IMR-90 (cell line): ENCODE data around the gene CFAP52. TPM values are rescaled to one million over a fixed set of nuclear protein-coding genes. Genes with fewer than 3 reads are reported as not detected.

ENCODE experiments used
- ATAC-seq: fragments of 200-7000 bp; cut with Tn5 transposase; 2 replicates; pipeline ENCODE4 v1.9.1; 2020; ENCODE audit warnings: low read depth, mild to moderate bottlenecking, moderate library complexity
- BruUV-seq: library from RNA; stranded (reverse); fragments of 400-500 nt; replicated peaks from 2 replicates; lab custom pipeline; 2021; lab: Mats Ljungman, UMichigan
- CTCF ChIA-PET: fragments of 300-600 bp; formaldehyde crosslinking; extraction: SDS; loops from one replicate; lab custom pipeline; 2021; ENCODE audit warnings: antibody characterized with exemption; lab: Yijun Ruan, JAX
- POLR2A ChIA-PET: fragments of 300-600 bp; sonication (Branson Sonifier 250); formaldehyde crosslinking; loops from one replicate; lab custom pipeline; 2022; ENCODE audit warnings: antibody characterized with exemption; ENCODE audit not compliant: unreplicated experiment; lab: Charles Lee
- DNase-seq: peaks from one replicate; pipeline ENCODE4 v3.0.0; 2013
- H2AFZ ChIP-seq: replicated peaks from 2 replicates; pipeline ENCODE3; 2013; ENCODE audit warnings: low read length, mild to moderate bottlenecking; ENCODE audit not compliant: poor library complexity
- H2AK5ac ChIP-seq: 2 replicates; pipeline ENCODE4 v1.6.1; 2013; ENCODE audit warnings: low read depth, low read length, inconsistent platforms
- H2AK9ac ChIP-seq: replicated peaks from 2 replicates; pipeline ENCODE3; 2013; ENCODE audit warnings: mild to moderate bottlenecking, low read depth, low read length, moderate library complexity; ENCODE audit not compliant: poor library complexity
- H2BK120ac ChIP-seq: 2 replicates; pipeline ENCODE4 v1.6.1; 2013; ENCODE audit warnings: low read depth, low read length, inconsistent platforms
- H2BK15ac ChIP-seq: 3 replicates; pipeline ENCODE4 v1.6.1; 2013; ENCODE audit warnings: low read depth, low read length, inconsistent platforms
- H2BK20ac ChIP-seq: 2 replicates; pipeline ENCODE4 v1.6.1; 2013; ENCODE audit warnings: low read depth, mild to moderate bottlenecking, inconsistent platforms, low read length, moderate library complexity
- H2BK5ac ChIP-seq: 2 replicates; pipeline ENCODE4 v1.6.1; 2013; ENCODE audit warnings: mild to moderate bottlenecking, low read depth, low read length, inconsistent platforms; ENCODE audit not compliant: poor library complexity, severe bottlenecking
- H3K14ac ChIP-seq: replicated peaks from 2 replicates; pipeline ENCODE4 v1.6.1; 2013; ENCODE audit warnings: low read depth, low read length, inconsistent platforms
- H3K18ac ChIP-seq: 2 replicates; pipeline ENCODE4 v1.6.1; 2013; ENCODE audit warnings: low read depth, low read length, control low read depth
- H3K23ac ChIP-seq: 2 replicates; pipeline ENCODE4 v1.6.1; 2013; ENCODE audit warnings: low read depth, low read length, inconsistent platforms
- H3K27ac ChIP-seq: 2 replicates; pipeline ENCODE4 v1.5.1; 2013; ENCODE audit warnings: mild to moderate bottlenecking, control low read depth, low read length; ENCODE audit not compliant: insufficient read depth
- H3K27me3 ChIP-seq: 2 replicates; pipeline ENCODE4 v1.6.1; 2013; ENCODE audit warnings: low read length; ENCODE audit not compliant: control insufficient read depth, insufficient read depth
- H3K36me3 ChIP-seq: 2 replicates; pipeline ENCODE4 v1.6.1; 2013; ENCODE audit warnings: low read length, mixed read lengths; ENCODE audit not compliant: control insufficient read depth, insufficient read depth
- H3K4ac ChIP-seq: 2 replicates; pipeline ENCODE4 v1.6.1; 2013; ENCODE audit warnings: low read depth, low read length, inconsistent platforms
- H3K4me1 ChIP-seq: 2 replicates; pipeline ENCODE4 v1.6.1; 2013; ENCODE audit warnings: low read length, mixed read lengths; ENCODE audit not compliant: control insufficient read depth, insufficient read depth
- H3K4me2 ChIP-seq: 2 replicates; pipeline ENCODE4 v1.6.1; 2013; ENCODE audit warnings: low read depth, mild to moderate bottlenecking, control low read depth, low read length, moderate library complexity
- H3K4me3 ChIP-seq: 2 replicates; pipeline ENCODE4 v1.5.1; 2013; ENCODE audit warnings: low read depth, mild to moderate bottlenecking, control low read depth, low read length, moderate library complexity; ENCODE audit not compliant: insufficient read depth
- H3K56ac ChIP-seq: 2 replicates; pipeline ENCODE4 v1.6.1; 2013; ENCODE audit warnings: low read length, inconsistent platforms; ENCODE audit not compliant: insufficient read depth; ENCODE audit errors: extremely low read depth
- H3K79me1 ChIP-seq, 2 experiments: 2 replicates each; pipeline ENCODE4 v1.6.1; 2013; ENCODE audit warnings: low read length in 2 of 2, inconsistent platforms in 1 of 2, low read depth in 1 of 2
- H3K9ac ChIP-seq: 2 replicates; pipeline ENCODE4 v1.6.1; 2013; ENCODE audit warnings: low read depth, low read length, control low read depth
- H3K9me1 ChIP-seq: 2 replicates; pipeline ENCODE4 v1.6.1; 2013; ENCODE audit warnings: low read length, inconsistent platforms; ENCODE audit not compliant: insufficient read depth
- H3K9me3 ChIP-seq: 2 replicates; pipeline ENCODE4 v1.6.1; 2013; ENCODE audit warnings: low read length; ENCODE audit not compliant: control insufficient read depth, insufficient read depth
- H4K20me1 ChIP-seq: 2 replicates; pipeline ENCODE4 v1.6.1; 2013; ENCODE audit warnings: low read length, inconsistent platforms; ENCODE audit not compliant: insufficient read depth
- H4K5ac ChIP-seq: 2 replicates; pipeline ENCODE4 v1.6.1; 2013; ENCODE audit warnings: mild to moderate bottlenecking, low read depth, low read length, control low read depth
- H4K8ac ChIP-seq, 2 experiments: 2 replicates each; pipeline ENCODE4 v1.6.1; 2013; ENCODE audit warnings: low read depth in 2 of 2, low read length in 2 of 2, control low read depth in 1 of 2, inconsistent platforms in 1 of 2
- H4K91ac ChIP-seq: 2 replicates; pipeline ENCODE4 v1.6.1; 2013; ENCODE audit warnings: low read depth, low read length, inconsistent platforms; ENCODE audit not compliant: insufficient read depth
- BHLHE40 ChIP-seq: fragments of 150-350 bp; IDR thresholded peaks from 2 replicates; pipeline ENCODE4 v1.6.1; 2016; ENCODE audit warnings: mild to moderate bottlenecking, low read depth, low read length
- CTCF ChIP-seq: conservative IDR thresholded peaks from 2 replicates; pipeline ENCODE4 v1.5.1; 2012; ENCODE audit warnings: mild to moderate bottlenecking, low read depth, low read length, improper control_type of control experiment
- ELK1 ChIP-seq: fragments of 150-350 bp; IDR thresholded peaks from 2 replicates; pipeline ENCODE4 v1.6.1; 2016; ENCODE audit warnings: low read depth, mild to moderate bottlenecking, low read length, moderate library complexity, borderline replicate concordance
- MAZ ChIP-seq: IDR thresholded peaks from 2 replicates; pipeline ENCODE4 v1.6.1; 2012; ENCODE audit warnings: low read depth, mild to moderate bottlenecking, low read length, improper control_type of control experiment, moderate library complexity, borderline replicate concordance
- MXI1 ChIP-seq: IDR thresholded peaks from 2 replicates; pipeline ENCODE4 v1.6.1; 2012; ENCODE audit warnings: low read depth, mild to moderate bottlenecking, low read length, moderate library complexity, borderline replicate concordance
- USF2 ChIP-seq: fragments of 150-350 bp; IDR thresholded peaks from 2 replicates; pipeline ENCODE4 v1.6.1; 2017; ENCODE audit warnings: mild to moderate bottlenecking, antibody characterized with exemption, low read length, low read depth
- WGBS, 2 experiments: methylation state at CpG; one replicate each; pipeline versions ENCODE4 v1.1.5 to v1.1.7; 2013; ENCODE audit warnings: missing lambda C conversion rate in 2 of 2; ENCODE audit not compliant: insufficient read length in 1 of 2; ENCODE audit errors: extremely low coverage in 2 of 2; 5-methylcytosine and 5-hydroxymethylcytosine counted together
- dilution Hi-C: fragments of 300-500 bp; cut with HindIII; formaldehyde crosslinking; loops from one replicate; pipeline ENCODE4 v1.14.3; 2018; ENCODE audit warnings: low sequenced_read_pairs; ENCODE audit not compliant: unreplicated experiment
- in situ Hi-C: fragments of 300-500 bp; cut with MboI; formaldehyde crosslinking; loops from 3 replicates; pipeline ENCODE4 v1.14.3; 2019; ENCODE audit warnings: low sequenced_read_pairs, inconsistent platforms, mixed read lengths
- intact Hi-C: fragments of 100-400 bp; cut with micrococcal nuclease; formaldehyde crosslinking; loops from 2 replicates; pipeline ENCODE4 v1.10.0; 2022
- polyA plus RNA-seq, 3 experiments: library from polyadenylated mRNA; depleted of rRNA; stranded (reverse); fragments of >200 nt; gene quantifications; 2 replicates each; pipeline ENCODE4 v1.2.3, GENCODE V29; 2012; ENCODE audit warnings: low replicate concordance in 1 of 3
- total RNA-seq: library from RNA; depleted of rRNA; stranded (reverse); fragments of >200 nt; gene quantifications from 2 replicates; pipeline ENCODE4 v1.2.3, GENCODE V29; 2012

CFAP52 gene
- total and polyA plus RNA-seq, 2 of the 4 experiments (the other 2 are of a cell fraction), result 0.22 TPM; not detected in 1

- Histone ChIP-seq H2BK5ac (peak within 1 kb of the TSS; percentile 32), H3K23ac (peak within 1 kb of the TSS; percentile 49), H4K8ac (peak within 1 kb of the TSS; percentile 82 to 91), H4K5ac (peak within 1 kb of the TSS; percentile 80), H2BK120ac (no peak within 1 kb of the TSS), H3K27ac (peak within 1 kb of the TSS; percentile 78), H2AK5ac (no peak within 1 kb of the TSS), H3K4me1 (peaks cover 5% of the 10 kb centered on the region; the same call in 1 of the 2 replicates), H3K14ac (peak within 1 kb of the TSS; percentile 47), H4K20me1 (no peaks in the 10 kb centered on the region), H2BK20ac (no peak within 1 kb of the TSS), H3K27me3 (no peaks in the 10 kb centered on the region), H3K9me3 (no peaks in the 10 kb centered on the region), H3K36me3 (peaks cover 3% of the 10 kb centered on the region; the same call in 1 of the 2 replicates), H3K4me2 (peak within 1 kb of the TSS; percentile 97), H2BK15ac (no peak within 1 kb of the TSS), H3K9me1 (no peaks in the 10 kb centered on the region; the same call in 1 of the 2 replicates), H3K4me3 (peak within 1 kb of the TSS; percentile 95), H2AK9ac (peak within 1 kb of the TSS; percentile 29), H3K79me1 (peaks cover 7 to 12% of the 10 kb centered on the region in 2 experiments; a peak in 2 of 4 replicates), H3K4ac (peak within 1 kb of the TSS; percentile 57), H3K9ac (peak within 1 kb of the TSS; percentile 94), H3K56ac (peak within 1 kb of the TSS; percentile 48), H2AFZ (peak within 1 kb of the TSS; percentile 95), H3K18ac (peak within 1 kb of the TSS; percentile 10; the same call in 1 of the 2 replicates), H4K91ac (peak within 1 kb of the TSS; percentile 47)
- DNase-seq, result peak; percentile 87
- CTCF ChIA-PET, result interaction anchor here (0.5 to 1.4 kb wide), 2 partner anchors 13 to 15 kb away, joined by 3 read pairs; no protein-coding TSS in a partner anchor
- WGBS, 2 experiments, result 0% methylated on average over 2 of the region's 42 CpGs; no CpG with 5 or more reads in 1 of the 2 experiments
- peak; percentile 92 for ATAC-seq
- dilution Hi-C loops, result no loop called here
- in situ Hi-C loops, result no loop called here
- BruUV-seq, result no TSS peak
- 0 out of 2 replicates have a peak, but pooled peaks have one; percentile 8 for TF ChIP-seq CTCF
- TF ChIP-seq ELK1, result no peak
- TF ChIP-seq USF2, result peak; percentile 73
- TF ChIP-seq MXI1, result peak; percentile 50; the same call in 1 of the 2 replicates
- TF ChIP-seq BHLHE40, result peak; percentile 91
- peak; percentile 22; the same call in 1 of the 2 replicates for TF ChIP-seq MAZ
- intact Hi-C loops, result loop anchor here (5.0 kb wide), 1 partner anchor 552 kb away; no protein-coding TSS in a partner anchor
- POLR2A ChIA-PET, result no interaction called here
Observed at GRCh38 chr17:9575381-9576101, 901 bp upstream of the CFAP52 start, which contains the start of gene STX8. Gene STX8 (minus strand): TSS chr17:9575820. CDS start chr17:9575808, 12 bp downstream.
